ENCODE data around the gene NFATC4.
"Not testable (repeated sequence)": the region's sequence is repeated elsewhere in the genome, so short reads cannot be mapped to it uniquely, and the experiment has no call there.

Gene NFATC4

DNA sequence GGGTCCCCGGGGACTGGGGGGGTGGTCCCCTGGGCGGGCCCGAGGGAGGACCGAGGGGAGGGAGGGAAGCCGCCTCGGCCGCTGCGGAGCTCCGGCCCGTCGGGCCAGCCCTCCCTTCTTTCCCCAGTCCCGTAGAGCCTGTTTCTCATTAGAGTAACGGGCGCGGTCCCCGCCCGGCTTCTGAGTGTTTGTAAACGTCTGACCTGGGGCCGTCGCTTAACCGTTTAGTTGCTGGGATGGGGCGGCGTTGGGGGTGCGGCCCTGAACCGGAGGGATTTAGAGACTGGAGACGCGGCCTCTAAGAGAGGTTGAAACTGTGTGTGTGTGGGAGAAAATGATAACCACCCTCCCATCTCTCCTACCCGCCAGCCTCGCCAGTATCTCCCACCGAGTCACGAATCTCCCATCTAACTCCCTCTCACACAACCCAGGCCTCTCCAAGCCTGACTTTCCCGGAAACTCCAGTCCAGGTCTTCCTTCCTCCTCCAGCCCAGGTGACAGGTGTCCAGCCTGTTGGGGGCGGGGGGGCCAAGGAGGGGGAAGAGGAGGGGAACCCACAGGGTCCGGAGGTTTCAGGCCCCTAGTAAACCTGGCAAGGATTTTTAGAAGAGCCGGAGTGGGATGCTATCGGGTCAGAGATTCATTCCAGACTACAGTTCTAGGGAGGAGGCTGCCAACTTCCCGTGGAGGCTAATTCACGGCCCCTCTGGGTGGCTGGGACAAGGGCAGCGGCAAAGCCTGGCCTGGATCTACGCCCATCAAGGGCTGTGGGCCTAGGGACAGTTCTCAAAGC lies 1.1 kb upstream of the NFATC4 start:
- DNase-seq (ENCODE audit: low read depth in 4 of 4, low spot score in 1 of 4), result peak in 1 of 4 experiments; percentile 6

GRCh38 chr14:24368212-24368561 lies 203 bp downstream of the NFATC4 start:
- DNase-seq (ENCODE audit: low read depth in 4 of 4, low spot score in 1 of 4), result no peak

- DNase-seq (ENCODE audit: low read depth in 4 of 4, low spot score in 1 of 4), result peak in 1 of 4 experiments; percentile 3
Observed at GRCh38 chr14:24368562-24369252, 723 bp downstream of the NFATC4 start.

GRCh38 chr14:24369463-24369862 lies 1.5 kb downstream of the NFATC4 start:
- no peak for DNase-seq (ENCODE audit: low read depth in 4 of 4, low spot score in 1 of 4)

- DNase-seq (ENCODE audit: low read depth in 4 of 4, low spot score in 1 of 4), result no peak
Observed at GRCh38 chr14:24369907-24370687, 2.1 kb downstream of the NFATC4 start.

GRCh38 chr14:24370748-24371147 lies 2.8 kb downstream of the NFATC4 start:
- DNase-seq (ENCODE audit: low read depth in 4 of 4, low spot score in 1 of 4), result no peak

GRCh38 chr14:24371605-24372004 lies 3.6 kb downstream of the NFATC4 start:
- not testable (repeated sequence) for DNase-seq (ENCODE audit: low read depth in 4 of 4, low spot score in 1 of 4)

DNA sequence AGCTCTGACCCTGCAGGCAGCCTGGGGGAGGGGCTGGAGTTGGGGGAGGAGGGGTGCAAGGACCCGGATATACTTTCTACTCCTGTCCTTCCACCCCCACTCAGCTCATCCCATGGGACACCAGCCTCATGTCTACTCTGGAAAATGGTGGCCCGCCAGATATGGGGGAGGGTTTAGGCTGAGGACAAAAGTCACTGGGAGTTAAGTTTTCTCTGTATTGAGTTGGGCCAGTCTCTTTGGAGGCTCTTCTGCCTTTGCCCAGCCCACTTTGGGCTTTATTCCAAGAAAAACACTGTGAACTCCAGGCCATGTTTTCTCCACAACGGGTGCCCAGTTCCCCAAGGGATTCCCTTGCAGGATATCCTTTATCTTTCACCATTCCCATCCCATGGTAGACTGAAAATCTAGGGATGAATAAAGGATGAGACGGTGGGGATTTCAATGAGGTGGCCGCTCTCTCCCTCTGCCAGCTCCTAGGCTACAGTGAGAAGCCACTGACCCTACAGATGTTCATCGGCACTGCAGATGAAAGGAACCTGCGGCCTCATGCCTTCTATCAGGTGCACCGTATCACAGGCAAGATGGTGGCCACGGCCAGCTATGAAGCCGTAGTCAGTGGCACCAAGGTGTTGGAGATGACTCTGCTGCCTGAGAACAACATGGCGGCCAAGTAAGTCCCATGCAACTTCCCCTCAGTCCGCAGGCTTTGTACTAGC lies 4.9 kb downstream of the NFATC4 start:
- DNase-seq (ENCODE audit: low read depth in 4 of 4, low spot score in 1 of 4), result no peak

GRCh38 chr14:24376448-24377070 lies 8.6 kb downstream of the NFATC4 start:
- DNase-seq (ENCODE audit: low read depth in 4 of 4, low spot score in 1 of 4), result no peak

DNA sequence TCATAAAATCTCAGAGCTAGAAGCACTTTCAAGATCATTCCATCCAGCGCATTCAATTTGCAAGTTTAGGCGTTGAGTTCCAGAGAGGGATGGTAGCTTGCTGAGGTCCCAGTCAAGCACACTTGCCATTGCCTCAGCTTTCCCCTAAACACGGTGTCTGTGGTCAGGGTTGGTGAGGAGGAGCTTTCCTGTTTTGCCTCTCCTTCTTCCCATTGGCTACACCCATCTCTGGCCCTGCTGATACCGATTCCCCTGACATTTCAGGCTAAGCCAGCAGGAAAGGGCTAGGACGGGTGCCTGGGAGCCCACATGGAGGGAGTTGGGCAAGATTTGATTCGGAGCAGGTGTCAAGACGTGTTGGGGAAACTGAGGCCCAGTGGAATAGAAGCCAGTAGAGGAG lies 9.1 kb downstream of the NFATC4 start:
- no peak for DNase-seq (ENCODE audit: low read depth in 4 of 4, low spot score in 1 of 4)

- no peak for DNase-seq (ENCODE audit: low read depth in 4 of 4, low spot score in 1 of 4)
Observed at GRCh38 chr14:24377657-24378056, 9.7 kb downstream of the NFATC4 start.

- no peak for DNase-seq (ENCODE audit: low read depth in 4 of 4, low spot score in 1 of 4)
Observed at GRCh38 chr14:24378327-24378726, 10.3 kb downstream of the NFATC4 start.

DNA sequence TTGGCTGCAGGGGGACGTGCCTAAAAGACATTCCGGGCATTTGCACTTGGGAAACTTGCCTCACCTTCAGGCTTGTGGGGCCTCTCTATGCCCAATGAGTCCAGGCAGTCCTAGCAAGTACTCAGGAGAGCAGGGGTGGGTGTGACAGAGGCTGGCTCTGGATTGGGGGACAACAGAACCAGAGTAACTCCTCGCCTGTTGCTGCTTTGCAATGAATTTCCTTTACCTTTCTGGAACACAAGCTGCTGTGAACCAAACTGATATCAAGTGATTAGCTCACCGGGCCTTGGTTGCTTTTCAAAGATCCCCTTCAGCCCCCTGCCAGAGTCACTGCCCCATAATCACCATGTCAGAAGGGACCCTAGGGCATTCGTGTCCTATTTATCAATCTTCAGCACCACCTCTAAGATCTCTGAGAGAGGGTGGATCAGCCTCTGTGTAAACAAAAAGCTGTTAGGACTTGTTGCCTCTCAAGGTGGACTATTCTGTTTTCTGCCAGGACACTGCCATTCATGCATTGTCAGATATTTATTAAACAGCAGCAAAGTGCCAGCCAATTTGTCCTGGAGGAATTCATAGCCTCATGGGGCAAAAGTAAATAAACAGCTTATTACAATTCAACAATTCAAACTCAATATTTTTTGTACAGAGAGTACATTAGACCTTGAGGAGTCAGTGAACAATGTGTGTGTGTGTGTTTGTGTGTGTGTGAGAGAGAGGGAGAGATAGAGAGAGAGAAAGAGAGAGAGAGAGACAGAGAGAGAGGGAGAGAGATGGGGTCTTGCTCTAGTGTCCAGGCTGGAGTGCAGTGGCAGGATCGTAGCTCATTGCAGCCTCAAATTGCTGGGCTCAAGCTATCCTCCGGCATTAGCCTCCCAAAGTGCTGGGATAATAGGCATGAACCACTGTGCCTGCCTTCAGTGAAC lies 11.3 kb downstream of the NFATC4 start:
- no peak for DNase-seq (ENCODE audit: low read depth in 4 of 4, low spot score in 1 of 4)

DNA sequence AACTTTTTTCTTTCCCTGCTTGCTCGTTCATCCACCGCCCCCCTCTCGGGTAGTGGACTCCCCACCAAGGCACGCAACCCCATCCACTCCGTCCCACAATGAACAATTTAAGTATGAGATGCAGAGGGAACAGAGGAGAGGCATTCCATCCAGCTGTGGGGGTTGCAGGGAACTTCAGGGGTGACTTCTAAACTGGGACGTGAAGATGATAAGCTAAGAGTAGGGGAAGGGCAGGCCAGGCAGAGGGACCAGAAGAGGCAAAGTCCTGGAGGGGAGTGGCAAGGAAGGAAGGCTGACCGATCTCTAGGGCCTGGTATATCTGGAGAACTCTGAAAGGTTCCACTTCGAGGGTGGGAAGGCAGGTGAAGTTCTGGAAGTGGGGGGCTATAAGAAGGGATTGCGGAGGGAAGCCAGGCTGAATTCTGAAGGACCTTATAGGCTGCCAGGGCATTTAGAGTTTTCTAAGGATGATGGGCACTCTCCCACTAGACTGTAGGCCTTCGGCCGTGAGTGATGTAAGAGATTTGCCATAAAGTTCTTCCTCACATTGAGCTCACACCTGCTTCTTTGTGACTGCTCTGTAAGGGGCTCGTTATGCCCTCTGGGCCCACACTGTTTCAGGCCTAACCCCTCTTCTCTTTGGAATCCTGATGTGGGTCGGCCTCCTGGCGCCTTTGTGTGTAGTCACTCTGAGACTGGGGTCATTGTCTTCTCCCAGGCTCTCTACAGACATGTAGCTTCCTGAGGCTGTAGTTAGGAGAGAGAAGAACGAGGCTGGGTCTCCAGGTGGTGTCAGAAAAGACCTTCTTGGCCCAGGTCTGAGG lies 12.1 kb downstream of the NFATC4 start:
- DNase-seq (ENCODE audit: low read depth in 4 of 4, low spot score in 1 of 4), result no peak

DNA sequence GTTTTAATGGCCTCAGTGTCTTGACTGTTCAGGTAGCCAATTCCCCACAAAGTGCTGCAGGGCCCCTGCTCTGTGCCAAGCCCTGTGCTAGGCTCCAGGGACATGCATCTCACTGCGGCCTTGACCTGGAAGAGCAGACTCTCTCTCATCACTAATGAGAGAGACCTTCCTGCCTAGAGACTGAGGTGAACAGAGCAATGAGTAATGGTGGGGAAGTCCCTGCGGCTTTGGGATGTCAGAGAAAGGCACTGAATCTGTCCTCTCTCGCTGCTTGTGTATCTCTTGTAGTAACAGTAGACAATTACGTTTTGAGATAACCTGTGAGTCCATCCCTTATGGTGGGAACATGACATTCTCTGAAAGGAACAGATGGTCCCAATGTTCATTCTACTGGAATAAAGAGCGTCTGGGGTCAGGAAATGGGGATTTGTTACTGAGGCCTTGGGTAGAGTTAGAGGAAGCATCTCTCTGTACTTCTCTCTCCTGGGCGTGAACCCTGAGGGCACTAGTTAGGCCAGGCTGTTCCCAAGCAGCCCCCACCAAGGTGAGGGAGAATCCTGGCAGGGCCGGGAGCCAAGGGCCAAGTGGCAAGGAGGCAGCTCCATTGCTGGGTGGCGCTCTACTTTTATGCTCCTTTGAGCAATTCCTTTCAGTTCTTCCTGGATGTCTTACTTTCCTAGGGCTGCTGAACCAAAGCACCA lies 13.5 kb downstream of the NFATC4 start:
- DNase-seq (ENCODE audit: low read depth in 4 of 4, low spot score in 1 of 4), result no peak

GRCh38 chr14:24382064-24382371 lies 14.0 kb downstream of the NFATC4 start:
- no peak for DNase-seq (ENCODE audit: low read depth in 4 of 4, low spot score in 1 of 4)

DNA sequence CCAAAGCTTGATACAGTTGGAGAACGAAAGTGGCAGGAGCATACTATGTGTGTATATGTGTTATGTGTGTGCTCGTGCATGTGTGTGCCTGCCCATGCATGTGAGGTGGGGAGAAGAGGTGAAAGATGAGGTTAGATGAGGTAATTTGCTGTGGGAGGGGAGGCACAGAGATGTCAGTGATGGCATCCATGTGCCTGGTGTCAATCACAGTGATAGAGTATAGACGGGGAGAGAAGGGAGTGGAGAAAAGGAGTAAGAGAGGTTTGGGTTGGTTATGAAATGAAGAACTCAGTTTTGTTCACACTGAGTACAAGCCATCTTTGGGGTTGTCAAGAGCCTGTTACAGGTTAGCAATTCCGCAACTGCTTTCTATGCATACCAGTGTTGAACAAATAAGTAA lies 16.2 kb downstream of the NFATC4 start:
- DNase-seq (ENCODE audit: low read depth in 4 of 4, low spot score in 1 of 4), result no peak

GRCh38 chr14:24385524-24385923 lies 17.5 kb downstream of the NFATC4 start:
- no peak for DNase-seq (ENCODE audit: low read depth in 4 of 4, low spot score in 1 of 4)

GRCh38 chr14:24387009-24387345 lies 19.0 kb downstream of the NFATC4 start:
- no peak for DNase-seq (ENCODE audit: low read depth in 4 of 4, low spot score in 1 of 4)
